ENCODE data around the gene STK11. TPM values are rescaled to one million over a fixed set of nuclear protein-coding genes. Genes with fewer than 3 reads are reported as not detected.
A peak's percentile ranks its signal among the peaks of the same experiment; 100 is the strongest.

Gene STK11
- total and polyA plus RNA-seq, 12 donors, result 37.8 to 148 (median 93.7) TPM

DNA sequence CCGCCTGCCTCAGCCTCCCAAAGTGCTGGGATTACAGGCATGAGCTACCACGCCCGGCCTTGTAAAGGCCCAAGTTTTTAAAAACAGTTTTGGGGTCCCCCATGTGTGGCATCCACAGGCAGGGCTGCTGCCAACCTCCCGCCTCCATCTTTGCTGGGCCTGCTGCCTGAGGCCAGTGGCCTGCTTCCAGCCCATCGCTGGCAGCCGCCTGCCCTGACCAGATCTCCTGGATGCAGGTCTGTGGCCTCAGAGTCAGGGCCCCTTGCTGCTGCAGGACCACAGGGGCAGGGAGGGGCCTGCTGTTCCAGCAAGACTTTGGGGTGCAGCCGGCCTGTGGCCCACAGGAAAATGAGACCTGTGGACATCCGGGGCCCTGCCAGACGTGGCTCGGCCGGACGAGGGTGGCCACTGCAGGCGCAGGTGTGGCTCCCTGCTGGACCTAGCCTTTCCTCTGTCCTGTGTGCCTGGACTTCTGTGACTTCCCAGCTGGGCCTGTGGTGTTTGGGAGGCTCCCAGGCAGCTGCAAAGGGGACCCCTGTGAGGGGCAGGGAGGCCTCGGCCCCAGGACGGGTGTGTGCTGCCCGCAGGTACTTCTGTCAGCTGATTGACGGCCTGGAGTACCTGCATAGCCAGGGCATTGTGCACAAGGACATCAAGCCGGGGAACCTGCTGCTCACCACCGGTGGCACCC lies 14.4 kb downstream of the STK11 start:
- H3K4me3 ChIP-seq, result no peak overlapping the region
- no peak for DNase-seq
- peaks cover 0 to 50% of the 10 kb centered on the region in 2 donors for H3K36me3 ChIP-seq (replicated peaks in 1 of 2)
- no peaks in the 10 kb centered on the region for H3K9me3 ChIP-seq (replicated peaks in 1 of 3)
- peaks cover 23 to 64% of the 10 kb centered on the region in 2 donors for H3K4me1 ChIP-seq (replicated peaks in 1 of 2)
- no peaks in the 10 kb centered on the region for H3K27me3 ChIP-seq
- intact Hi-C loops (cut with DNase I), result no loop called here
- WGBS, 4 donors, result 81 to 95% (median 88%) methylated on average over 6 to 19 of the region's 19 CpGs
- no peak for TF ChIP-seq POLR2A (IDR thresholded peaks at IDR 0.05)
- TF ChIP-seq, protein P1, sequence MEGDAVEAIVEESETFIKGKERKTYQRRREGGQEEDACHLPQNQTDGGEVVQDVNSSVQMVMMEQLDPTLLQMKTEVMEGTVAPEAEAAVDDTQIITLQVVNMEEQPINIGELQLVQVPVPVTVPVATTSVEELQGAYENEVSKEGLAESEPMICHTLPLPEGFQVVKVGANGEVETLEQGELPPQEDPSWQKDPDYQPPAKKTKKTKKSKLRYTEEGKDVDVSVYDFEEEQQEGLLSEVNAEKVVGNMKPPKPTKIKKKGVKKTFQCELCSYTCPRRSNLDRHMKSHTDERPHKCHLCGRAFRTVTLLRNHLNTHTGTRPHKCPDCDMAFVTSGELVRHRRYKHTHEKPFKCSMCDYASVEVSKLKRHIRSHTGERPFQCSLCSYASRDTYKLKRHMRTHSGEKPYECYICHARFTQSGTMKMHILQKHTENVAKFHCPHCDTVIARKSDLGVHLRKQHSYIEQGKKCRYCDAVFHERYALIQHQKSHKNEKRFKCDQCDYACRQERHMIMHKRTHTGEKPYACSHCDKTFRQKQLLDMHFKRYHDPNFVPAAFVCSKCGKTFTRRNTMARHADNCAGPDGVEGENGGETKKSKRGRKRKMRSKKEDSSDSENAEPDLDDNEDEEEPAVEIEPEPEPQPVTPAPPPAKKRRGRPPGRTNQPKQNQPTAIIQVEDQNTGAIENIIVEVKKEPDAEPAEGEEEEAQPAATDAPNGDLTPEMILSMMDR (IDR thresholded peaks at IDR 0.05), result no peak
- H3K27ac ChIP-seq, result peak overlapping the region in 1 of 5 donors; percentile 66

- intact Hi-C loops (cut with DNase I), result no loop called here
- no peaks in the 10 kb centered on the region for H3K9me3 ChIP-seq (replicated peaks in 1 of 3)
- peak overlapping the region in 1 of 5 donors; percentile 66 for H3K27ac ChIP-seq
- DNase-seq, result no peak
- no peak for TF ChIP-seq POLR2A (IDR thresholded peaks at IDR 0.05)
- TF ChIP-seq, protein P1 (IDR thresholded peaks at IDR 0.05), result no peak
- 80 to 87% methylated on average over 33 of the region's 33 CpGs; no CpG with 5 or more reads in 2 of the 4 donors for WGBS, 4 donors
- peaks cover 17 to 58% of the 10 kb centered on the region in 2 donors for H3K4me1 ChIP-seq (replicated peaks in 1 of 2)
- H3K4me3 ChIP-seq, result no peak overlapping the region
- H3K27me3 ChIP-seq, result no peaks in the 10 kb centered on the region
- peaks cover 0 to 52% of the 10 kb centered on the region in 2 donors for H3K36me3 ChIP-seq (replicated peaks in 1 of 2)
Observed at GRCh38 chr19:1220477-1220930, 14.9 kb downstream of the STK11 start.

DNA sequence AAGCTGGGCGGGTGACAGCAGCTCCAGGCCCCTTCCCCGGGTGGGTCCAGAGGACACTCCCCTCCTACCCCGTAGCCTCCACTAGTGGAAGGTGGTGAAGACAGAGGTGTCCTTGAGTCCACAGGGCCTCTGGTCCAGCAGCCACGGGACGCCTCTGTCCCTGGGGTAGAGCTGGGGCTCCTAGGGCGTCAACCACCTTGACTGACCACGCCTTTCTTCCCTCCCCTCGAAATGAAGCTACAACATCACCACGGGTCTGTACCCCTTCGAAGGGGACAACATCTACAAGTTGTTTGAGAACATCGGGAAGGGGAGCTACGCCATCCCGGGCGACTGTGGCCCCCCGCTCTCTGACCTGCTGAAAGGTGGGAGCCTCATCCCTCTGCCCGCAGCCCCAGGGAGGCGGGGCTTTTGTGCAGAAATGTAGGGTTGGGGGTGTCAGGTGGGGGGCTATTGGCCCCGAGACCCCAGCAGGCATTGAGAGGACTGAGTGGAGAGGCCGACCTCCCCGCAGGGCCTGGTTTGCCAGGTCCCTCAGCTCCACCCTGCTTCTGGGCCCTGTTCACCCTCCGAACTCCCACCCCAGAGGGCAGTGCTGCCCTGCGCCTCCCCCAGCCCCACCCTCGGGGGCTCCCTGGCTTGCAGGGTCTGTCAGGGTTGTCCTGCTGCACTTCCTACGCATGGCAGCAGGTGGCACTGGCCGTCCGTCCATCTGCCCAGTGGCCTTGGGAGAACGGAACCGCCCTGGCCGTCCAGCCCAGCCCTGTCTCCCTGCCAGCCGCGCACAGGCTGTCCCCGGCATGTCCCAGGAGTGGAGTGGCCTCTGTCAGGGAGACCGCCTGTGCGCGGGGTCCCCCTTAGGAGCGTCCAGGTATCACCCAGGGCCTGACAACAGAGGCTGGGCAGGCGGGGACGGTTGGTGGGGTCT lies 15.7 kb downstream of the STK11 start:
- DNase-seq, result peak; percentile 86 to 95 (median 90)
- Histone ChIP-seq H3K27me3 (no peaks in the 10 kb centered on the region), H3K27ac (peak overlapping the region in 2 of 5 donors; percentile 7 to 66), H3K36me3 (replicated peaks in 1 of 2) (peaks cover 0 to 59% of the 10 kb centered on the region in 2 donors), H3K4me3 (no peak overlapping the region), H3K9me3 (replicated peaks in 1 of 3) (no peaks in the 10 kb centered on the region), H3K4me1 (replicated peaks in 1 of 2) (peaks cover 10 to 51% of the 10 kb centered on the region in 2 donors)
- TF ChIP-seq, protein P1 (IDR thresholded peaks at IDR 0.05), result peak; percentile 73 to 94 (median 88)
- no peak for TF ChIP-seq POLR2A (IDR thresholded peaks at IDR 0.05)
- intact Hi-C loops (cut with DNase I), result no loop called here
- whole genome bisulfite sequencing, 4 donors, result 52 to 78% (median 55%) methylated on average over 10 to 38 of the region's 38 CpGs

GRCh38 chr19:1221904-1222255 lies 16.3 kb downstream of the STK11 start:
- H3K27me3 ChIP-seq, result no peaks in the 10 kb centered on the region
- H3K4me1 ChIP-seq (replicated peaks in 1 of 2), result peaks cover 7 to 45% of the 10 kb centered on the region in 2 donors
- peak overlapping the region in 2 of 5 donors; percentile 7 to 66 for H3K27ac ChIP-seq
- DNase-seq, result no peak
- no peak overlapping the region for H3K4me3 ChIP-seq
- intact Hi-C loops (cut with DNase I), result no loop called here
- no peaks in the 10 kb centered on the region for H3K9me3 ChIP-seq (replicated peaks in 1 of 3)
- H3K36me3 ChIP-seq (replicated peaks in 1 of 2), result peaks cover 0 to 65% of the 10 kb centered on the region in 2 donors
- TF ChIP-seq POLR2A (IDR thresholded peaks at IDR 0.05), result no peak
- 30 to 77% (median 74%) methylated on average over 5 to 22 of the region's 22 CpGs for WGBS, 4 donors
